ENCODE data around the gene TLCD3B.

DNA sequence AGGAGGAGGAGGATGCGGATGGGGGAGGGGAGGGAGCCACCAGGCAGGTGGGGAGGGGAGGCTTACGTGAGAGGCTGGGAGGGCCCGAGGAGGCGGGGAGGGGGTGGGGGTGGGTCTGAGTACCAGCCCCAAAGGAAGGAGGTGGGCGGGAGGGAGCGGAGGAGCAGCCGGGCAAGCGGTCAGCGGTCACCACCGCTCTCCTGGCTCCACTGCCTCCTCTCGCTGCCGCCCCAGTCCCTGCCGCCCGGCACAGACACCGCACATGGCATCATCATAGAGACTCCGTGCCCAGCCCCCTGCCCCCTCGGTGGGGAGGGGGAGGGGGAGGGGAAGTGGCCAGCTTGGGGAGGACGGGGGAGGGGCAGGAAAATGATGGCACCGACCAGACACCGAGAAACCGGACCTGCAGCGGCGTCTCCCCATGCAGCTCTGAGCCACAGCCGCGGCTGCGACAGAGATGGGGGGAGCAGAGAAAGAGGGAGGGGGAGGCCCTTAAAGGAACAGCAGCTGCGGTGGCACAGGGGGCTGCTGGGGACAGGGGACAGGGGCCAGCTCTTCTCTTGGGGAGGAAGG is at the start of gene TLCD3B:
- TF ChIP-seq, protein P1, sequence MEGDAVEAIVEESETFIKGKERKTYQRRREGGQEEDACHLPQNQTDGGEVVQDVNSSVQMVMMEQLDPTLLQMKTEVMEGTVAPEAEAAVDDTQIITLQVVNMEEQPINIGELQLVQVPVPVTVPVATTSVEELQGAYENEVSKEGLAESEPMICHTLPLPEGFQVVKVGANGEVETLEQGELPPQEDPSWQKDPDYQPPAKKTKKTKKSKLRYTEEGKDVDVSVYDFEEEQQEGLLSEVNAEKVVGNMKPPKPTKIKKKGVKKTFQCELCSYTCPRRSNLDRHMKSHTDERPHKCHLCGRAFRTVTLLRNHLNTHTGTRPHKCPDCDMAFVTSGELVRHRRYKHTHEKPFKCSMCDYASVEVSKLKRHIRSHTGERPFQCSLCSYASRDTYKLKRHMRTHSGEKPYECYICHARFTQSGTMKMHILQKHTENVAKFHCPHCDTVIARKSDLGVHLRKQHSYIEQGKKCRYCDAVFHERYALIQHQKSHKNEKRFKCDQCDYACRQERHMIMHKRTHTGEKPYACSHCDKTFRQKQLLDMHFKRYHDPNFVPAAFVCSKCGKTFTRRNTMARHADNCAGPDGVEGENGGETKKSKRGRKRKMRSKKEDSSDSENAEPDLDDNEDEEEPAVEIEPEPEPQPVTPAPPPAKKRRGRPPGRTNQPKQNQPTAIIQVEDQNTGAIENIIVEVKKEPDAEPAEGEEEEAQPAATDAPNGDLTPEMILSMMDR (IDR thresholded peaks at IDR 0.05) = no peak
- TF ChIP-seq POLR2A (IDR thresholded peaks at IDR 0.05; ENCODE audit: low read depth) = no peak
- TF ChIP-seq EP300 (IDR thresholded peaks at IDR 0.05) = no peak
- TF ChIP-seq POLR2AphosphoS5 (IDR thresholded peaks at IDR 0.05) = no peak
